ENCODE data around the gene CASD1.

Gene CASD1

GRCh38 chr7:94532676-94533075 lies 23.1 kb downstream of the CASD1 start:
- H3K4me3 ChIP-seq, result no peak overlapping the region

GRCh38 chr7:94540428-94540827 lies 30.8 kb downstream of the CASD1 start:
- no peaks in the 10 kb centered on the region for H3K27me3 ChIP-seq (ENCODE audit: low read depth)
- H3K4me1 ChIP-seq, result no peaks in the 10 kb centered on the region
- in situ Hi-C loops (cut with MboI; ENCODE audit: low sequenced_read_pairs), result no loop called here
- DNase-seq (ENCODE audit: low spot score in 2 of 2), result no peak
- no peaks in the 10 kb centered on the region for H3K9me3 ChIP-seq
- 0 out of 2 replicates have a peak, but pooled peaks cover 4% of the 10 kb centered on the region for H3K36me3 ChIP-seq (replicated peaks)
- H3K4me3 ChIP-seq, result no peak overlapping the region

More at GRCh38 chr7:94532676-94533075, 23.1 kb downstream of the CASD1 start:
- Histone ChIP-seq H3K36me3 (replicated peaks) (peaks cover 10% of the 10 kb centered on the region), H3K27me3 (ENCODE audit: low read depth) (no peaks in the 10 kb centered on the region), H3K9me3 (no peaks in the 10 kb centered on the region), H3K4me1 (peaks cover 2% of the 10 kb centered on the region)
- DNase-seq (ENCODE audit: low spot score in 2 of 2), result no peak
- in situ Hi-C loops (cut with MboI; ENCODE audit: low sequenced_read_pairs), result no loop called here

GRCh38 chr7:94547126-94547525 lies 37.5 kb downstream of the CASD1 start:
- in situ Hi-C loops (cut with MboI; ENCODE audit: low sequenced_read_pairs), result no loop called here
- peaks cover 5% of the 10 kb centered on the region for H3K4me1 ChIP-seq
- H3K27me3 ChIP-seq (ENCODE audit: low read depth), result no peaks in the 10 kb centered on the region
- DNase-seq (ENCODE audit: low spot score in 2 of 2), result no peak
- H3K9me3 ChIP-seq, result no peaks in the 10 kb centered on the region
- no peaks in the 10 kb centered on the region for H3K36me3 ChIP-seq (replicated peaks)
- no peak overlapping the region for H3K4me3 ChIP-seq

- no peak for DNase-seq (ENCODE audit: low spot score in 2 of 2)
- Histone ChIP-seq H3K27me3 (ENCODE audit: low read depth) (no peaks in the 10 kb centered on the region), H3K36me3 (replicated peaks) (peaks cover 3% of the 10 kb centered on the region; the same call in 1 of the 2 replicates), H3K4me1 (no peaks in the 10 kb centered on the region), H3K9me3 (no peaks in the 10 kb centered on the region), H3K4me3 (no peak overlapping the region)
- in situ Hi-C loops (cut with MboI; ENCODE audit: low sequenced_read_pairs), result no loop called here
Observed at GRCh38 chr7:94556028-94556427, 46.4 kb downstream of the CASD1 start.

- Histone ChIP-seq H3K27me3 (ENCODE audit: low read depth) (no peaks in the 10 kb centered on the region), H3K4me1 (no peaks in the 10 kb centered on the region), H3K4me3 (no peak overlapping the region), H3K9me3 (no peaks in the 10 kb centered on the region), H3K36me3 (replicated peaks) (peaks cover 3% of the 10 kb centered on the region; the same call in 1 of the 2 replicates)
- no peak for DNase-seq (ENCODE audit: low spot score in 2 of 2)
- in situ Hi-C loops (cut with MboI; ENCODE audit: low sequenced_read_pairs), result no loop called here
Observed at GRCh38 chr7:94557215-94557614, 47.6 kb downstream of the CASD1 start.

GRCh38 chr7:94559972-94560371 lies 50.4 kb downstream of the CASD1 start:
- no peaks in the 10 kb centered on the region for H3K4me1 ChIP-seq
- H3K27me3 ChIP-seq (ENCODE audit: low read depth), result no peaks in the 10 kb centered on the region
- H3K4me3 ChIP-seq, result no peak overlapping the region
- peaks cover 3% of the 10 kb centered on the region; the same call in 1 of the 2 replicates for H3K36me3 ChIP-seq (replicated peaks)
- H3K9me3 ChIP-seq, result no peaks in the 10 kb centered on the region
- no peak for DNase-seq (ENCODE audit: low spot score in 2 of 2)
- in situ Hi-C loops (cut with MboI; ENCODE audit: low sequenced_read_pairs), result no loop called here

- in situ Hi-C loops (cut with MboI; ENCODE audit: low sequenced_read_pairs), result no loop called here
- no peak overlapping the region for H3K4me3 ChIP-seq
- H3K9me3 ChIP-seq, result no peaks in the 10 kb centered on the region
- H3K36me3 ChIP-seq (replicated peaks), result no peaks in the 10 kb centered on the region; the same call in 1 of the 2 replicates
- no peak for DNase-seq (ENCODE audit: low spot score in 2 of 2)
- H3K27me3 ChIP-seq (ENCODE audit: low read depth), result no peaks in the 10 kb centered on the region
- no peaks in the 10 kb centered on the region for H3K4me1 ChIP-seq
Observed at GRCh38 chr7:94561841-94562514, 52.4 kb downstream of the CASD1 start.

- in situ Hi-C loops (cut with MboI; ENCODE audit: low sequenced_read_pairs), result no loop called here
- DNase-seq (ENCODE audit: low spot score in 2 of 2), result no peak
Observed at GRCh38 chr7:94562525-94562924, 52.9 kb downstream of the CASD1 start.

GRCh38 chr7:94565247-94565894 lies 55.8 kb downstream of the CASD1 start:
- Histone ChIP-seq H3K36me3 (replicated peaks) (no peaks in the 10 kb centered on the region; the same call in 1 of the 2 replicates), H3K4me3 (no peak overlapping the region), H3K27me3 (ENCODE audit: low read depth) (no peaks in the 10 kb centered on the region), H3K9me3 (no peaks in the 10 kb centered on the region), H3K4me1 (no peaks in the 10 kb centered on the region)
- DNase-seq (ENCODE audit: low spot score in 2 of 2), result no peak
- in situ Hi-C loops (cut with MboI; ENCODE audit: low sequenced_read_pairs), result no loop called here

More at GRCh38 chr7:94562525-94562924, 52.9 kb downstream of the CASD1 start:
- Histone ChIP-seq H3K4me1 (no peaks in the 10 kb centered on the region), H3K9me3 (no peaks in the 10 kb centered on the region), H3K27me3 (ENCODE audit: low read depth) (no peaks in the 10 kb centered on the region), H3K4me3 (no peak overlapping the region), H3K36me3 (replicated peaks) (no peaks in the 10 kb centered on the region; the same call in 1 of the 2 replicates)

GRCh38 chr7:94567396-94567795 lies 57.8 kb downstream of the CASD1 start:
- H3K9me3 ChIP-seq, result no peaks in the 10 kb centered on the region
- H3K4me3 ChIP-seq, result no peak overlapping the region
- no peaks in the 10 kb centered on the region for H3K27me3 ChIP-seq (ENCODE audit: low read depth)
- in situ Hi-C loops (cut with MboI; ENCODE audit: low sequenced_read_pairs), result no loop called here
- no peak for DNase-seq (ENCODE audit: low spot score in 2 of 2)
- no peaks in the 10 kb centered on the region for H3K4me1 ChIP-seq
- H3K36me3 ChIP-seq (replicated peaks), result no peaks in the 10 kb centered on the region; the same call in 1 of the 2 replicates

- H3K4me3 ChIP-seq, result no peak overlapping the region
- in situ Hi-C loops (cut with MboI; ENCODE audit: low sequenced_read_pairs), result no loop called here
- no peak for DNase-seq (ENCODE audit: low spot score in 2 of 2)
- H3K4me1 ChIP-seq, result no peaks in the 10 kb centered on the region
- H3K27me3 ChIP-seq (ENCODE audit: low read depth), result no peaks in the 10 kb centered on the region
- H3K36me3 ChIP-seq (replicated peaks), result no peaks in the 10 kb centered on the region
- H3K9me3 ChIP-seq, result 0 out of 2 replicates have a peak, but pooled peaks cover 3% of the 10 kb centered on the region
Observed at GRCh38 chr7:94571816-94572215, 62.2 kb downstream of the CASD1 start.

GRCh38 chr7:94575646-94576045 lies 66.0 kb downstream of the CASD1 start:
- peaks cover 10% of the 10 kb centered on the region for H3K4me1 ChIP-seq
- in situ Hi-C loops (cut with MboI; ENCODE audit: low sequenced_read_pairs), result no loop called here
- DNase-seq (ENCODE audit: low spot score in 2 of 2), result no peak
- H3K9me3 ChIP-seq, result 0 out of 2 replicates have a peak, but pooled peaks cover 3% of the 10 kb centered on the region
- no peak overlapping the region for H3K4me3 ChIP-seq
- H3K27me3 ChIP-seq (ENCODE audit: low read depth), result no peaks in the 10 kb centered on the region
- no peaks in the 10 kb centered on the region for H3K36me3 ChIP-seq (replicated peaks)

- in situ Hi-C loops (cut with MboI; ENCODE audit: low sequenced_read_pairs), result no loop called here
- peaks cover 10% of the 10 kb centered on the region for H3K4me1 ChIP-seq
Observed at GRCh38 chr7:94576316-94576715, 66.7 kb downstream of the CASD1 start.

GRCh38 chr7:94577357-94577756 lies 67.7 kb downstream of the CASD1 start:
- peak; percentile 7 to 46 for DNase-seq (ENCODE audit: low spot score in 2 of 2)
- Histone ChIP-seq H3K4me1 (peaks cover 10% of the 10 kb centered on the region), H3K27me3 (ENCODE audit: low read depth) (no peaks in the 10 kb centered on the region), H3K36me3 (replicated peaks) (no peaks in the 10 kb centered on the region), H3K4me3 (no peak overlapping the region), H3K9me3 (0 out of 2 replicates have a peak, but pooled peaks cover 3% of the 10 kb centered on the region)
- in situ Hi-C loops (cut with MboI; ENCODE audit: low sequenced_read_pairs), result no loop called here

More at GRCh38 chr7:94576316-94576715, 66.7 kb downstream of the CASD1 start:
- no peak for DNase-seq (ENCODE audit: low spot score in 2 of 2)
- H3K4me3 ChIP-seq, result no peak overlapping the region
- H3K27me3 ChIP-seq (ENCODE audit: low read depth), result no peaks in the 10 kb centered on the region
- H3K36me3 ChIP-seq (replicated peaks), result no peaks in the 10 kb centered on the region
- 0 out of 2 replicates have a peak, but pooled peaks cover 3% of the 10 kb centered on the region for H3K9me3 ChIP-seq

All from HAP-1 (cell line).